B cell (primary cell): ENCODE data around the gene JARID2. TPM values are rescaled to one million over a fixed set of nuclear protein-coding genes. Genes with fewer than 3 reads are reported as not detected.

Experiments used
- ATAC-seq: fragments of 200-7000 bp; cut with Tn5 transposase; one replicate; pipeline ENCODE4 v1.10.0; 2021; ENCODE audit warnings: low read depth, mild to moderate bottlenecking, moderate number of reproducible peaks, moderate library complexity
- CTCF ChIA-PET: fragments of 350-600 bp; sonication (Branson Sonifier 250); formaldehyde crosslinking; loops from one replicate; lab custom pipeline; 2021; ENCODE audit warnings: antibody characterized with exemption, inconsistent platforms; lab: Charles Lee
- POLR2A ChIA-PET: fragments of 350-600 bp; sonication (Branson Sonifier 250); formaldehyde crosslinking; loops from one replicate; lab custom pipeline; 2021; ENCODE audit warnings: antibody characterized with exemption; lab: Charles Lee
- DNase-seq: peaks from one replicate; pipeline ENCODE4 v3.0.0; 2013
- H2AFZ ChIP-seq: 2 replicates; pipeline ENCODE4 v1.6.1; 2012; ENCODE audit warnings: mild to moderate bottlenecking, low read depth, low read length; ENCODE audit not compliant: insufficient read depth, poor library complexity, severe bottlenecking
- H3K27ac ChIP-seq, 2 donors: 1 replicate in 1 of 2; 2 replicates in 1 of 2; pipeline ENCODE4 v1.5.1; 2012 to 2013; ENCODE audit warnings: low read length in 2 of 2, mild to moderate bottlenecking in 2 of 2, moderate library complexity in 1 of 2
- H3K27me3 ChIP-seq, 4 experiments: fragments of 200-600 bp in 1 of 4; sonication (generic) in 1 of 4; replicated peaks in 1 of 4; 1 replicate in 2 of 4; 2 replicates in 2 of 4; pipeline versions ENCODE4 v1.6.1 to v1.7.0; 2013 to 2016; ENCODE audit warnings: low read length in 3 of 4, mild to moderate bottlenecking in 2 of 4, mixed read lengths in 1 of 4, moderate library complexity in 1 of 4; ENCODE audit not compliant: insufficient read depth in 4 of 4, control insufficient read depth in 3 of 4; ENCODE audit errors: control extremely low read depth in 1 of 4
- H3K36me3 ChIP-seq, 2 experiments: replicated peaks in 1 of 2; 1 replicate in 1 of 2; 2 replicates in 1 of 2; pipeline versions ENCODE4 v1.6.1 to v1.7.1; 2013; ENCODE audit warnings: low read length in 1 of 2; ENCODE audit not compliant: insufficient read depth in 2 of 2, control insufficient read depth in 1 of 2; ENCODE audit errors: control extremely low read depth in 1 of 2, extremely low read depth in 1 of 2
- H3K4me1 ChIP-seq, 2 donors: fragments of 200-600 bp in 1 of 2; sonication (generic) in 1 of 2; 1 replicate in 1 of 2; 2 replicates in 1 of 2; pipeline versions ENCODE4 v1.5.1 to v1.6.1; 2013 to 2017; ENCODE audit warnings: low read length in 2 of 2; ENCODE audit not compliant: control insufficient read depth in 2 of 2, insufficient read depth in 2 of 2
- H3K4me2 ChIP-seq: replicated peaks from 2 replicates; pipeline ENCODE3; 2012; ENCODE audit warnings: mild to moderate bottlenecking, low read depth, low read length; ENCODE audit not compliant: poor library complexity, severe bottlenecking
- H3K4me3 ChIP-seq, 5 experiments: fragments of 200-600 bp in 1 of 5; sonication (generic) in 1 of 5; 1 replicate in 3 of 5; 2 replicates in 2 of 5; pipeline versions ENCODE4 v1.5.1 to v1.7.0; 2011 to 2016; ENCODE audit warnings: low read length in 4 of 5, mild to moderate bottlenecking in 4 of 5, low read depth in 2 of 5, control low read depth in 1 of 5, moderate library complexity in 1 of 5; ENCODE audit not compliant: insufficient read depth in 1 of 5; ENCODE audit errors: control extremely low read depth in 1 of 5, extremely low read depth in 1 of 5
- H3K79me2 ChIP-seq: fragments of 200-600 bp; sonication (generic); one replicate; pipeline ENCODE4 v1.6.0; 2016; ENCODE audit warnings: low read length; ENCODE audit not compliant: control insufficient read depth, insufficient read depth
- H3K9ac ChIP-seq: fragments of 200-600 bp; sonication (generic); 2 replicates; pipeline ENCODE4 v1.6.1; 2017; ENCODE audit warnings: mild to moderate bottlenecking, low read length, moderate library complexity
- H3K9me3 ChIP-seq, 3 donors: one replicate each; pipeline versions ENCODE4 v1.6.1 to v1.7.1; 2013; ENCODE audit warnings: low read length in 2 of 3; ENCODE audit not compliant: control insufficient read depth in 2 of 3, insufficient read depth in 1 of 3; ENCODE audit errors: control extremely low read depth in 1 of 3
- H4K20me1 ChIP-seq: 2 replicates; pipeline ENCODE4 v1.6.0; 2012; ENCODE audit warnings: mild to moderate bottlenecking, low read length; ENCODE audit not compliant: insufficient read depth, control insufficient read depth, poor library complexity, severe bottlenecking
- H3K27ac Mint-ChIP-seq: one replicate; pipeline ENCODE4 v1.8.0; 2021; ENCODE audit warnings: mixed read lengths
- H3K27me3 Mint-ChIP-seq: one replicate; pipeline ENCODE4 v1.8.0; 2021; ENCODE audit warnings: mixed read lengths
- H3K4me1 Mint-ChIP-seq: one replicate; pipeline ENCODE4 v1.8.0; 2021; ENCODE audit warnings: mixed read lengths
- H3K4me3 Mint-ChIP-seq: one replicate; pipeline ENCODE4 v1.8.0; 2021; ENCODE audit warnings: mixed read lengths
- H3K9me3 Mint-ChIP-seq: one replicate; pipeline ENCODE4 v1.8.0; 2022; ENCODE audit warnings: mixed read lengths; ENCODE audit not compliant: insufficient read depth
- CTCF ChIP-seq: fragments of 200-600 bp; IDR thresholded peaks from one replicate; pipeline ENCODE4 v1.8.0; 2022; ENCODE audit warnings: antibody characterized with exemption, mild to moderate bottlenecking
- EZH2 ChIP-seq: IDR thresholded peaks from 2 replicates; pipeline ENCODE4 v1.6.1; 2012; ENCODE audit warnings: borderline replicate concordance, low read depth, mild to moderate bottlenecking, moderate library complexity, low read length; ENCODE audit not compliant: insufficient read depth, poor library complexity, severe bottlenecking
- WGBS: methylation state at CpG from one replicate; pipeline ENCODE4 v1.1.5; 2013; ENCODE audit warnings: missing lambda C conversion rate; ENCODE audit not compliant: insufficient coverage; 5-methylcytosine and 5-hydroxymethylcytosine counted together
- intact Hi-C: fragments of 100-400 bp; cut with micrococcal nuclease; formaldehyde crosslinking; loops from one replicate; pipeline ENCODE4 v1.10.0; 2022
- polyA plus RNA-seq: library from polyadenylated mRNA; depleted of rRNA; stranded (reverse); fragments of >200 nt; gene quantifications from 2 replicates; pipeline ENCODE4 v1.2.3, GENCODE V29; 2012
- total RNA-seq, 2 donors: library from RNA; stranded (reverse); fragments of 120-200 nt in 1 of 2; gene quantifications; 1 replicate in 1 of 2; 2 replicates in 1 of 2; pipeline versions ENCODE4 v1.2.3 to v1.2.4, GENCODE V29; 2013 to 2022

The JARID2 gene
- total and polyA plus RNA-seq, 2 donors (not counting 1 experiment from before 2014, with no cell fraction given), result 11.0 to 58.1 TPM

- POLR2A ChIA-PET, result no interaction called here
- Histone ChIP-seq H2AFZ (no peak overlapping the region), H3K4me2 (peak overlapping the region; percentile 57), H3K36me3 (no peaks in the 10 kb centered on the region), H3K27ac (peak overlapping the region; percentile 1 to 62), H3K9ac (peak overlapping the region; percentile 5), H3K4me1 (peaks cover 26 to 35% of the 10 kb centered on the region in 2 donors), H4K20me1 (peaks cover 6% of the 10 kb centered on the region), H3K4me3 (no peak overlapping the region), H3K27me3 (no peaks in the 10 kb centered on the region), H3K79me2 (peaks cover 48% of the 10 kb centered on the region), H3K9me3 (peaks cover 0 to 6% (median 0%) of the 10 kb centered on the region in 3 donors)
- Mint-ChIP-seq H3K4me1 (peaks cover 58% of the 10 kb centered on the region), H3K4me3 (peak overlapping the region; percentile 50), H3K27me3 (no peaks in the 10 kb centered on the region), H3K27ac (peak overlapping the region; percentile 78), H3K9me3 (no peaks in the 10 kb centered on the region)
- CTCF ChIA-PET, result interaction anchor here (0.7 kb wide), 1 partner anchor 1456 kb away, joined by 3 read pairs; no protein-coding TSS in a partner anchor
- WGBS, result 57% methylated on average over 7 of the region's 7 CpGs
- TF ChIP-seq CTCF (no peak), EZH2 (no peak)
- DNase-seq, result no peak
- intact Hi-C loops, result no loop called here
- ATAC-seq, result no peak
Observed at GRCh38 chr6:15551262-15551661, 305.4 kb downstream of the JARID2 start.

- Histone ChIP-seq H3K79me2 (peaks cover 43% of the 10 kb centered on the region), H2AFZ (no peak overlapping the region), H3K27ac (peak overlapping the region; percentile 1 to 62), H3K36me3 (no peaks in the 10 kb centered on the region), H3K4me3 (no peak overlapping the region), H4K20me1 (peaks cover 6% of the 10 kb centered on the region), H3K4me1 (peaks cover 26 to 35% of the 10 kb centered on the region in 2 donors), H3K4me2 (peak overlapping the region; percentile 57), H3K27me3 (no peaks in the 10 kb centered on the region), H3K9me3 (peaks cover 0 to 6% (median 0%) of the 10 kb centered on the region in 3 donors), H3K9ac (peak overlapping the region; percentile 5)
- ChIA-PET CTCF (interaction anchor here (1.5 kb wide), 1 partner anchor 579 kb away, joined by 3 read pairs; no protein-coding TSS in a partner anchor), POLR2A (no interaction called here)
- TF ChIP-seq EZH2, result no peak
- TF ChIP-seq CTCF, result no peak
- intact Hi-C loops, result no loop called here
- DNase-seq (peak; percentile 51), ATAC-seq (peak; percentile 84)
- WGBS, result 9% methylated on average over 6 of the region's 6 CpGs
- peak overlapping the region; percentile 50 for H3K4me3 Mint-ChIP-seq
- H3K27ac Mint-ChIP-seq, result peak overlapping the region; percentile 78
- H3K4me1 Mint-ChIP-seq, result peaks cover 62% of the 10 kb centered on the region
- no peaks in the 10 kb centered on the region for H3K27me3 Mint-ChIP-seq
- no peaks in the 10 kb centered on the region for H3K9me3 Mint-ChIP-seq
Observed at GRCh38 chr6:15551798-15552197, 305.9 kb downstream of the JARID2 start.
